VCaP (cell line): ENCODE results near the gene KLHL7.

Source experiments
- H3K27ac ChIP-seq: fragments of 450-650 bp; 2 replicates; pipeline ENCODE4 v1.5.1; 2017
- CTCF ChIP-seq: fragments of 450-650 bp; conservative IDR thresholded peaks from 2 replicates; pipeline ENCODE4 v1.5.1; 2017; ENCODE audit warnings: mild to moderate bottlenecking, moderate library complexity

Gene KLHL7, protein sequence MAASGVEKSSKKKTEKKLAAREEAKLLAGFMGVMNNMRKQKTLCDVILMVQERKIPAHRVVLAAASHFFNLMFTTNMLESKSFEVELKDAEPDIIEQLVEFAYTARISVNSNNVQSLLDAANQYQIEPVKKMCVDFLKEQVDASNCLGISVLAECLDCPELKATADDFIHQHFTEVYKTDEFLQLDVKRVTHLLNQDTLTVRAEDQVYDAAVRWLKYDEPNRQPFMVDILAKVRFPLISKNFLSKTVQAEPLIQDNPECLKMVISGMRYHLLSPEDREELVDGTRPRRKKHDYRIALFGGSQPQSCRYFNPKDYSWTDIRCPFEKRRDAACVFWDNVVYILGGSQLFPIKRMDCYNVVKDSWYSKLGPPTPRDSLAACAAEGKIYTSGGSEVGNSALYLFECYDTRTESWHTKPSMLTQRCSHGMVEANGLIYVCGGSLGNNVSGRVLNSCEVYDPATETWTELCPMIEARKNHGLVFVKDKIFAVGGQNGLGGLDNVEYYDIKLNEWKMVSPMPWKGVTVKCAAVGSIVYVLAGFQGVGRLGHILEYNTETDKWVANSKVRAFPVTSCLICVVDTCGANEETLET

DNA sequence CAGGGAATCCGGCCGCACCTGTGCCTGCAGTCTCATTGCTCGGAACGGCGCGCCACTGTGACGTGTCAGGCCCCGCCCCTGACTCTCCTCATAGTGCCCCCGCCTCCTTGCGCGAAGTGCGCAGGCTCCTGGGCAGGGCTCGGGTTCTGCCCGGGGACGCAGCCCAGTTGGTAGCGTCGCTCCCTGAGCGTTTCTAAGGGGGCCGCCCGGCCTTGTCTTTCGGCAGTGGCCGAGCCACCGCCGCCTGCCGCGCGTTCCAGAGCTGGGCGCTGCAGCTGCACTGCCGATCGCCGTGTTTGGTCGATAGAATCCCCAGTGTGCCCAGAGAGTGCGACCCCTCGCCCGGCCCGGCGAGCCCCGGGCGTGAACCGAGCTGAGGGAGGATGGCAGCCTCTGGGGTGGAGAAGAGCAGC is at the start of gene KLHL7:
Gene KLHL7 (plus strand): TSS at position 142 of the 413 bp plus-strand sequence. CDS start 242 bp downstream, at position 384.
- TF ChIP-seq CTCF, result no peak
- H3K27ac ChIP-seq, result peak within 1 kb of the TSS; percentile 87

GRCh38 chr7:23058408-23059096 is 47.0 kb upstream of the KLHL7 start:
- no peak overlapping the region for H3K27ac ChIP-seq
- no peak for TF ChIP-seq CTCF

DNA sequence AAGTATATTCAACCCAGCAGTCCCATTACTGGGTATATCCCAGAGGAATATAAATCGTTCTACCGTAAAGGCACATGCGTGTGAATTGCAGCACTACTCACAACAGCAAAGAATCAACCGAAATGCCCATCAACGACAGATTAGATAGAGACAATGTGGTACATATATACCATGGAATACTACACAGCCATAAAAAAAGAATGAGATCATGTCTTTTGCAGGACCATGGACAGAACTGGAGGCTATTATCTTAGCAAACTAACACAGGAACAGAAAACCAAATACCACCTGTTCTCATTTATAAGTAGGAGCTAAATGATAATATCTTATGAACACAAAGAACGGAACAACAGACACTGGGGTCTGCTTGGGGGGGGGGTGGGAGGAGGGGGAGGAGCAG is 44.3 kb upstream of the KLHL7 start:
- TF ChIP-seq CTCF, result no peak
- H3K27ac ChIP-seq, result no peak overlapping the region

DNA sequence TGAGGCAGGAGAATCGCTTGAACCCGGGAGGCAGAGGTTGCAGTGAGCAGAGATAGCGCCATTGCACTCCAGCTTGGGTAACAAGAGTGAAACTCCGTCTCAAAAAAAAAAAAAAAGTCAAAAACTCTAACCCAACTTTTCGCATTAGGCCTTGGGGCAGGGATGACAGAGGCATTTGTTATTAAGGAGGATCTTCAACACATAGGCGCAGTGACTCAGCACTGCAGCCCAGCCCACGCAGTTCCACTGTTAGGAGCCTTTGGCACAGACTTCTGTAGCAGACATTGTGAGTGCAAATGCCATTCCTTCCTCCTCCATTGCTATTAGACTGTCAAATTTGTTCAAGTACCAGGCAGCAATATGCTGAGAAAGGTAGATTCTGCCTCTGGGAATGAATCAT is 43.1 kb upstream of the KLHL7 start:
- no peak for TF ChIP-seq CTCF
- H3K27ac ChIP-seq, result no peak overlapping the region

DNA sequence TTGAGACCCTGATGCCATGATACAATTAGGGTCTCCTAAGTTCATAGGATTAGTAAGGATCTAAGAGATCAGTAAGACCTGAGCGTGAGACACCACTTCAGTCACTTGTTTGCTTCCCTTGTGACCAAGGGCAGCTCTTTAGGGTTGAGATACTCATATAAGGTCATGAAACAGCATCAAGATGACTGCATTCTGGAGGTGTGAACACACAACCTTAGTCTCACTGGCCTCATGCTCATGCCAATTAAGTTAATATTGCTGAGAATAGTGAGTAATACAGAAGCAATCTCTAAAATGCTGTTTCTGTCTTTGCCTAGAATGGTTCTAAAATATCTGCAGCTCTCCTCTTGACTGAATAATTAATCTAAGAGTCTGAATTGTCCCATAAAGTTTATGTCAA is 39.6 kb upstream of the KLHL7 start:
- no peak for TF ChIP-seq CTCF

DNA sequence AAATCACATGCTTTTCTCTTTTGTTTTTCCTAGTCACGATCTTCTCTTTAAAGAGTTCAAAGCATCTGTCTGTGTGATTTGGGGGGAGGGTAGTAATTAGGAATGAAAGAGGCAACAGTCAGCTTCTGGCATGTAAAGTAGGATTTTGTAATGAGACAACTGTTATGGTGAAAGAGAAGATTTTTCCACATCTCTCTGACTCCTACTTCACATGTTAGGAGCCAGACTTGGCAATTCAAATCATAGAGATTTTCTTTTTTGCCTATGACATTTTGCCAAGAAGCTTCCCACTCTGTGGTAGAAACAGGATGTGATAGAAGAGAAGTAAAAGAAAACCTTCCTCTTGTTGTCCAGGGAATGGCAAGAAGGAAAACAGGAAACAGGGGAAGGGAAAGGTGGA is 38.3 kb upstream of the KLHL7 start:
- H3K27ac ChIP-seq, result no peak overlapping the region
- TF ChIP-seq CTCF, result no peak

More for the DNA sequence above, 39.6 kb upstream of the KLHL7 start:
- H3K27ac ChIP-seq, result no peak overlapping the region

DNA sequence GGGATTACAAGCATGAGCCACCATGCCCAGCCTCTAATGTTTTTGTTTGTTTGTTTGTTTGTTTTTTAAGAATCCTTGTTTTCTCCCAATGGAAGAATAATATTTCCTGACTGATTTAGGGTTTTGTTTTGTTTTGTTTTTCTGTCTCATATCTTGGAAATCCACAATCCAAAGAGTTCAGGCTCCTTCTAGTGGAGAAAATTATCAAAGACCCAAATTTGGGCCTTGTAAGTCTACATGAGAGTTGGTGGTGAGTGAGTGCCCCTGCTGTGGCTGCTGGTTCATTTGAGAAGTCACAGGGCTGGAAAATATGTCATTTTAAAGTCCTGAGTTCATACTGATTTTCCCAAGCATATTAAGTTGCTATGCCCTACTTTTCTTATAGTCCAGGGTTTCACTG is 33.5 kb upstream of the KLHL7 start:
- TF ChIP-seq CTCF, result peak; percentile 40

More for the DNA sequence above, 33.5 kb upstream of the KLHL7 start:
- no peak overlapping the region for H3K27ac ChIP-seq
